K562 (cell line): Measurements from ENCODE around the gene NFATC3. TPM values are rescaled to one million over a fixed set of nuclear protein-coding genes. Genes with fewer than 3 reads are reported as not detected.

Experiments
- BRF2 ChIP-seq: IDR thresholded peaks from 3 replicates; pipeline ENCODE4 v1.6.1; 2011; ENCODE audit warnings: borderline replicate concordance, mild to moderate bottlenecking; ENCODE audit not compliant: insufficient read length, insufficient read depth
- CHD2 ChIP-seq: IDR thresholded peaks from 2 replicates; pipeline ENCODE4 v1.6.1; 2011; ENCODE audit warnings: low read depth, low read length
- DIDO1 ChIP-seq: fragments of 450-650 bp; IDR thresholded peaks from 2 replicates; pipeline ENCODE4 v1.6.1; 2016; ENCODE audit warnings: low read depth, missing biosample characterization, missing genetic modification characterization
- ELK3 ChIP-seq: fragments of 450-650 bp; formaldehyde crosslinking; IDR thresholded peaks from 2 replicates; pipeline ENCODE4 v1.4.0; 2020; ENCODE audit warnings: mild to moderate bottlenecking
- GTF3C2 ChIP-seq: IDR thresholded peaks from 3 replicates; pipeline ENCODE4 v1.6.1; 2011; ENCODE audit warnings: borderline replicate concordance, mild to moderate bottlenecking, moderate library complexity; ENCODE audit not compliant: insufficient read length; ENCODE audit errors: extremely low read depth
- NR0B1 ChIP-seq: fragments of 450-650 bp; IDR thresholded peaks from one replicate; pipeline ENCODE4 v1.6.1; 2018; ENCODE audit warnings: mild to moderate bottlenecking, moderate library complexity; ENCODE audit not compliant: partially characterized antibody
- NR2F6 ChIP-seq: fragments of 450-650 bp; formaldehyde crosslinking; IDR thresholded peaks from 2 replicates; pipeline ENCODE4 v1.4.0; 2020; ENCODE audit warnings: mild to moderate bottlenecking
- RBM34 ChIP-seq: fragments of 200-400 bp; formaldehyde crosslinking; IDR thresholded peaks from 2 replicates; pipeline ENCODE4 v1.6.1; 2018; ENCODE audit warnings: low read length, borderline replicate concordance; ENCODE audit not compliant: insufficient read depth
- RUNX1 ChIP-seq: sonication (generic); IDR thresholded peaks from 2 replicates; pipeline ENCODE4 v1.6.1; 2016; ENCODE audit warnings: antibody characterized with exemption, low read depth
- SMC3 ChIP-seq: conservative IDR thresholded peaks from 2 replicates; pipeline ENCODE4 v1.6.1; 2011; ENCODE audit warnings: low read depth, low read length, improper control_type of control experiment; ENCODE audit not compliant: insufficient read depth
- ZFPM2 ChIP-seq: fragments of 250-450 bp; sonication (Bioruptor Pico); IDR thresholded peaks from 2 replicates; pipeline ENCODE4 v1.5.1; 2022; ENCODE audit warnings: mild to moderate bottlenecking
- ZNF785 ChIP-seq: fragments of 250-450 bp; sonication (Bioruptor Pico); IDR thresholded peaks from 2 replicates; pipeline ENCODE4 v1.4.0; 2020; ENCODE audit warnings: mild to moderate bottlenecking
- polyA plus RNA-seq, 8 experiments: library from polyadenylated mRNA; depleted of rRNA in 4 of 8; stranded (reverse) in 5 of 8; unstranded in 3 of 8; fragments of >200 nt; fragmentation: Nextera tagmentation in 2 of 8; fragmentation: Illumina TruSeq in 1 of 8; extraction: Ambion mirVana in 2 of 8; extraction: Trizol in 1 of 8; gene quantifications; 2 replicates each; pipeline versions ENCODE4 v1.2.1 to v1.2.3, GENCODE V29; 2011 to 2014; ENCODE audit warnings: inconsistent platforms in 1 of 8, missing spikeins in 1 of 8
- total RNA-seq, 7 experiments: library from RNA; depleted of rRNA in 6 of 7; stranded (reverse); fragments of >200 nt in 6 of 7; fragmentation: Illumina TruSeq in 2 of 7; extraction: Trizol in 2 of 7; gene quantifications; 2 replicates each; pipeline versions ENCODE4 v1.2.1 to v1.2.3, GENCODE V29; 2011 to 2021; ENCODE audit warnings: low replicate concordance in 1 of 7

Gene NFATC3
- total and polyA plus RNA-seq, 9 of the 15 experiments (the other 6 are each of a cell fraction or from before 2014, with no cell fraction given): 15.7 to 98.4 (median 59.4) TPM

- TF ChIP-seq GTF3C2: no peak
- 0 out of 2 replicates have a peak, but pooled peaks have one; percentile 13 for TF ChIP-seq RUNX1
- TF ChIP-seq RBM34: no peak
- TF ChIP-seq ZFPM2 (CRISPR knock-in tag): no peak
- TF ChIP-seq NR2F6 (CRISPR knock-in tag): no peak
- no peak for TF ChIP-seq ELK3 (CRISPR knock-in tag)
- no peak for TF ChIP-seq ZNF785 (CRISPR knock-in tag)
- TF ChIP-seq NR0B1: no peak
- TF ChIP-seq BRF2: no peak
- no peak for TF ChIP-seq DIDO1 (tag)
- no peak; the same call in 1 of the 2 replicates for TF ChIP-seq SMC3
- TF ChIP-seq CHD2: no peak; the same call in 1 of the 2 replicates
Measured at GRCh38 chr16:68084504-68085258, 489 bp upstream of the NFATC3 start (continued).
